GM23338 (cell line): Measurements from ENCODE around the gene EPHA8. TPM values are rescaled to one million over a fixed set of nuclear protein-coding genes. Genes with fewer than 3 reads are reported as not detected.

Experiments used
- ATAC-seq: fragments of 200-7000 bp; cut with Tn5 transposase; 3 replicates; pipeline ENCODE4 v1.9.1; 2020
- DNase-seq: peaks from one replicate; pipeline ENCODE4 v3.0.0-alpha.2; 2015; ENCODE audit warnings: low spot score
- H2AFZ ChIP-seq: fragments of 200-600 bp; sonication (generic); 2 replicates; pipeline ENCODE4 v1.8.0; 2016; ENCODE audit warnings: antibody characterized with exemption, mild to moderate bottlenecking, moderate library complexity
- H3F3A ChIP-seq: fragments of 200-600 bp; sonication (generic); replicated peaks from 2 replicates; pipeline ENCODE4 v1.8.0; 2017; ENCODE audit warnings: antibody characterized with exemption, mixed run types, low read depth
- H3K27ac ChIP-seq: fragments of 200-600 bp; sonication (generic); 2 replicates; pipeline ENCODE4 v1.6.1; 2016; ENCODE audit warnings: low read depth
- H3K27me3 ChIP-seq: fragments of 200-600 bp; sonication (generic); 2 replicates; pipeline ENCODE4 v1.8.0; 2016; ENCODE audit warnings: mild to moderate bottlenecking, mixed run types, moderate library complexity; ENCODE audit not compliant: insufficient read depth
- H3K36me3 ChIP-seq: fragments of 200-600 bp; sonication (generic); 2 replicates; pipeline ENCODE4 v1.8.0; 2016; ENCODE audit warnings: mild to moderate bottlenecking; ENCODE audit not compliant: insufficient read depth
- H3K4me1 ChIP-seq: fragments of 200-600 bp; sonication (generic); 2 replicates; pipeline ENCODE4 v1.8.0; 2016; ENCODE audit warnings: mild to moderate bottlenecking, moderate library complexity; ENCODE audit not compliant: insufficient read depth
- H3K4me2 ChIP-seq: fragments of 200-600 bp; sonication (generic); 2 replicates; pipeline ENCODE4 v1.7.1; 2017; ENCODE audit warnings: mixed run types
- H3K4me3 ChIP-seq: fragments of 200-600 bp; sonication (generic); 2 replicates; pipeline ENCODE4 v1.6.1; 2016; ENCODE audit warnings: mixed run types
- H3K79me2 ChIP-seq: fragments of 200-600 bp; sonication (generic); replicated peaks from 2 replicates; pipeline ENCODE4 v1.8.0; 2017; ENCODE audit warnings: mild to moderate bottlenecking; ENCODE audit not compliant: insufficient read depth
- H3K9me2 ChIP-seq: fragments of 200-600 bp; sonication (generic); 2 replicates; pipeline ENCODE4 v1.8.0; 2017; ENCODE audit not compliant: insufficient read depth
- H4K20me1 ChIP-seq: fragments of 200-600 bp; sonication (generic); replicated peaks from 2 replicates; pipeline ENCODE4 v1.8.0; 2017; ENCODE audit warnings: mild to moderate bottlenecking; ENCODE audit not compliant: insufficient read depth
- H3K27ac Mint-ChIP-seq: 2 replicates; pipeline ENCODE4 v1.8.0; 2020; ENCODE audit warnings: inconsistent platforms, mild to moderate bottlenecking, moderate library complexity, mixed read lengths
- H3K27me3 Mint-ChIP-seq: 3 replicates; pipeline ENCODE4 v1.8.0; 2022; ENCODE audit warnings: low read depth, mild to moderate bottlenecking, moderate library complexity, mixed read lengths, inconsistent platforms; ENCODE audit not compliant: insufficient read depth, poor library complexity
- H3K36me3 Mint-ChIP-seq: 3 replicates; pipeline ENCODE4 v1.8.0; 2021; ENCODE audit warnings: low read depth, mild to moderate bottlenecking, inconsistent platforms, moderate library complexity, mixed read lengths
- H3K4me1 Mint-ChIP-seq: 3 replicates; pipeline ENCODE4 v1.8.0; 2020; ENCODE audit warnings: mild to moderate bottlenecking, inconsistent platforms, mixed read lengths
- H3K4me3 Mint-ChIP-seq: 3 replicates; pipeline ENCODE4 v1.8.0; 2021; ENCODE audit warnings: moderate library complexity, mild to moderate bottlenecking, inconsistent platforms, mixed read lengths
- H3K9me3 Mint-ChIP-seq: 3 replicates; pipeline ENCODE4 v1.8.0; 2020; ENCODE audit warnings: moderate library complexity, mild to moderate bottlenecking, inconsistent platforms, mixed read lengths
- CREB1 ChIP-seq: fragments of 250-450 bp; sonication (Bioruptor Pico); IDR thresholded peaks from 2 replicates; pipeline ENCODE4 v1.5.0; 2020; ENCODE audit warnings: low read depth, mild to moderate bottlenecking, moderate library complexity
- EZH2 ChIP-seq: fragments of 200-600 bp; sonication (generic); IDR thresholded peaks from one replicate; pipeline ENCODE4 v1.8.0; 2017; ENCODE audit warnings: antibody characterized with exemption, mild to moderate bottlenecking, low read depth; ENCODE audit not compliant: unreplicated experiment
- EZH2phosphoT487 ChIP-seq: fragments of 200-600 bp; sonication (generic); IDR thresholded peaks from one replicate; pipeline ENCODE4 v1.8.1; 2018; ENCODE audit warnings: antibody characterized with exemption; ENCODE audit not compliant: unreplicated experiment
- JUNB ChIP-seq: IDR thresholded peaks from one replicate; pipeline ENCODE4 v1.6.1; 2016; ENCODE audit warnings: antibody characterized with exemption; ENCODE audit not compliant: unreplicated experiment
- NANOG ChIP-seq: IDR thresholded peaks from 2 replicates; pipeline ENCODE4 v1.6.1; 2016; ENCODE audit warnings: antibody characterized with exemption, borderline replicate concordance
- POLR2AphosphoS5 ChIP-seq: IDR thresholded peaks from 2 replicates; pipeline ENCODE4 v1.6.1; 2016; ENCODE audit warnings: antibody characterized with exemption, low read depth
- REST ChIP-seq: IDR thresholded peaks from one replicate; pipeline ENCODE4 v1.6.1; 2018; ENCODE audit warnings: antibody characterized with exemption; ENCODE audit not compliant: unreplicated experiment
- STAT1 ChIP-seq: IDR thresholded peaks from one replicate; pipeline ENCODE4 v1.6.1; 2016; ENCODE audit warnings: antibody characterized with exemption; ENCODE audit not compliant: unreplicated experiment
- ZNF114 ChIP-seq: fragments of 250-450 bp; sonication (Bioruptor Pico); IDR thresholded peaks from 2 replicates; pipeline ENCODE4 v1.5.0; 2020; ENCODE audit warnings: mild to moderate bottlenecking, moderate library complexity
- ZNF331 ChIP-seq: fragments of 250-450 bp; sonication (Bioruptor Pico); IDR thresholded peaks from 2 replicates; pipeline ENCODE4 v1.5.0; 2020; ENCODE audit warnings: low read depth, mild to moderate bottlenecking, moderate library complexity
- polyA plus RNA-seq: library from polyadenylated mRNA; unstranded; fragments of >200 nt; fragmentation: Nextera tagmentation; extraction: Ambion mirVana; gene quantifications from 2 replicates; pipeline ENCODE4 v1.2.1, GENCODE V29; 2016
- total RNA-seq: library from RNA; depleted of rRNA; stranded (reverse); fragments of >200 nt; shearing (Covaris generic); gene quantifications from 2 replicates; pipeline ENCODE4 v1.2.3, GENCODE V29; 2014
- TF ChIP-seq, protein P1 (sequence below): IDR thresholded peaks from 2 replicates; pipeline ENCODE4 v1.6.1; 2016; ENCODE audit warnings: antibody characterized with exemption
- TF ChIP-seq, protein P2 (sequence below), 2 experiments: fragments of 200-600 bp in 1 of 2; sonication (generic) in 1 of 2; conservative IDR thresholded peaks; 2 replicates each; pipeline versions ENCODE4 v1.5.1 to v1.6.1; 2016 to 2017; ENCODE audit warnings: antibody characterized with exemption in 2 of 2, low read depth in 2 of 2, mild to moderate bottlenecking in 2 of 2, moderate library complexity in 1 of 2

Gene EPHA8
- total and polyA plus RNA-seq, 2 experiments from 2014 or later, result 2.3 to 5.0 TPM

DNA sequence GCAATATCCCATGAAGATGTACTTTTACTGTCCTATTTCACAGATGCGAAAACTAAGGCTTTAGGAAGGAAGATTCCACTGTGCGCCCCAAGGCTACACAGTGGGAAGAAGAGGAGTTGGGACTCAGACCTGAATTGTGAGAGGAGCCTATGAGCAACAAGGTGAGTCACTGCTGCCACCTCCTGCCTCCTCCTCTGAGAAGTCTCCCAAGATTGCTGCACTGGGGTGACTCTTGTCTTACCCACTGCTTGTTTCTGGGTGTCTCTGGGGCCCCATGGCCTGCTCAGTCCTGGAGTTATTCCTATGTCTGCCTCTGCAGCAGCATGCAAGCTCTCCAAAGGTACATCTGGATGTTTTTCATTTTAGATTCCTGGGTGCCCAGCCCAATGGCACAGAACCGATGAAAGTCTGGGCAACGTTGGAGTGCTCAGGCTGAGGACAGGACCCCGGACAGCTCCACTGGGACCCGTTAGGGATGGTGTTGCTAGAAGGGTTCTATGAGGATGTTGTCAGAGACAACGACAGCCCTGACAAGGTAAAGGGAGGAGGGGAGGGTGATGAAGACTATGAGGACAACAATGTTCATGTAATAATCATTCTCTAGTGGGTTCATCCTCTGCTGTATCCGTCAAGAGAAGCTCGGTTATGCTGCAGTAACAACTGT lies 62.1 kb downstream of the EPHA8 start (continued):
- TF ChIP-seq, protein P1, sequence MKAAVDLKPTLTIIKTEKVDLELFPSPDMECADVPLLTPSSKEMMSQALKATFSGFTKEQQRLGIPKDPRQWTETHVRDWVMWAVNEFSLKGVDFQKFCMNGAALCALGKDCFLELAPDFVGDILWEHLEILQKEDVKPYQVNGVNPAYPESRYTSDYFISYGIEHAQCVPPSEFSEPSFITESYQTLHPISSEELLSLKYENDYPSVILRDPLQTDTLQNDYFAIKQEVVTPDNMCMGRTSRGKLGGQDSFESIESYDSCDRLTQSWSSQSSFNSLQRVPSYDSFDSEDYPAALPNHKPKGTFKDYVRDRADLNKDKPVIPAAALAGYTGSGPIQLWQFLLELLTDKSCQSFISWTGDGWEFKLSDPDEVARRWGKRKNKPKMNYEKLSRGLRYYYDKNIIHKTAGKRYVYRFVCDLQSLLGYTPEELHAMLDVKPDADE, result no peak
- TF ChIP-seq ZNF114 (CRISPR knock-in tag) (no peak), JUNB (no peak), ZNF331 (CRISPR knock-in tag) (no peak), POLR2AphosphoS5 (no peak)

GRCh38 chr1:22626237-22627157 lies 63.2 kb downstream of the EPHA8 start:
- H3K27ac Mint-ChIP-seq, result no peak overlapping the region
- Histone ChIP-seq H3K4me1 (peaks cover 36% of the 10 kb centered on the region), H3K9me2 (no peaks in the 10 kb centered on the region), H3K4me3 (peak overlapping the region; percentile 28; the same call in 1 of the 2 replicates), H2AFZ (no peak overlapping the region), H3K27ac (no peak overlapping the region), H4K20me1 (no peaks in the 10 kb centered on the region; the same call in 1 of the 2 replicates), H3K4me2 (peak overlapping the region; percentile 72), H3K79me2 (no peaks in the 10 kb centered on the region), H3K36me3 (no peaks in the 10 kb centered on the region), H3F3A (no peaks in the 10 kb centered on the region), H3K27me3 (no peaks in the 10 kb centered on the region)
- peaks cover 38% of the 10 kb centered on the region for H3K4me1 Mint-ChIP-seq
- no peaks in the 10 kb centered on the region for H3K9me3 Mint-ChIP-seq
- no peaks in the 10 kb centered on the region for H3K36me3 Mint-ChIP-seq
- DNase-seq (peak; percentile 52), ATAC-seq (peak; percentile 49)
- no peak overlapping the region for H3K4me3 Mint-ChIP-seq
- peaks cover 14% of the 10 kb centered on the region for H3K27me3 Mint-ChIP-seq
- TF ChIP-seq EZH2 (no peak), POLR2AphosphoS5 (no peak), CREB1 (no peak), EZH2phosphoT487 (no peak), NANOG (no peak), JUNB (no peak), REST (no peak), STAT1 (no peak), ZNF114 (CRISPR knock-in tag) (no peak)
- TF ChIP-seq, protein P1, result no peak
- TF ChIP-seq, protein P2, sequence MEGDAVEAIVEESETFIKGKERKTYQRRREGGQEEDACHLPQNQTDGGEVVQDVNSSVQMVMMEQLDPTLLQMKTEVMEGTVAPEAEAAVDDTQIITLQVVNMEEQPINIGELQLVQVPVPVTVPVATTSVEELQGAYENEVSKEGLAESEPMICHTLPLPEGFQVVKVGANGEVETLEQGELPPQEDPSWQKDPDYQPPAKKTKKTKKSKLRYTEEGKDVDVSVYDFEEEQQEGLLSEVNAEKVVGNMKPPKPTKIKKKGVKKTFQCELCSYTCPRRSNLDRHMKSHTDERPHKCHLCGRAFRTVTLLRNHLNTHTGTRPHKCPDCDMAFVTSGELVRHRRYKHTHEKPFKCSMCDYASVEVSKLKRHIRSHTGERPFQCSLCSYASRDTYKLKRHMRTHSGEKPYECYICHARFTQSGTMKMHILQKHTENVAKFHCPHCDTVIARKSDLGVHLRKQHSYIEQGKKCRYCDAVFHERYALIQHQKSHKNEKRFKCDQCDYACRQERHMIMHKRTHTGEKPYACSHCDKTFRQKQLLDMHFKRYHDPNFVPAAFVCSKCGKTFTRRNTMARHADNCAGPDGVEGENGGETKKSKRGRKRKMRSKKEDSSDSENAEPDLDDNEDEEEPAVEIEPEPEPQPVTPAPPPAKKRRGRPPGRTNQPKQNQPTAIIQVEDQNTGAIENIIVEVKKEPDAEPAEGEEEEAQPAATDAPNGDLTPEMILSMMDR (conservative IDR thresholded peaks at IDR 0.05; ENCODE audit: low read depth in 2 of 2), result no peak
